ENCODE data around the gene CRELD2. TPM values are rescaled to one million over a fixed set of nuclear protein-coding genes. Genes with fewer than 3 reads are reported as not detected.

CRELD2 gene
- total RNA-seq, 2 experiments from 2014 or later: 32.6 to 34.8 TPM

- no peak overlapping the region for H3K4me3 Mint-ChIP-seq
These were observed 17.8 kb upstream of the CRELD2 start for GRCh38 chr22:49900441-49901230.

GRCh38 chr22:49901457-49901856 is 17.0 kb upstream of the CRELD2 start:
- no peak overlapping the region for H3K27ac Mint-ChIP-seq
- peaks cover 30% of the 10 kb centered on the region for H3K36me3 Mint-ChIP-seq
- peaks cover 3% of the 10 kb centered on the region for H3K9me3 Mint-ChIP-seq
- no peaks in the 10 kb centered on the region for H3K27me3 Mint-ChIP-seq
- DNase-seq: no peak
- no peak overlapping the region for H3K4me3 Mint-ChIP-seq
- H3K4me1 Mint-ChIP-seq: peaks cover 4% of the 10 kb centered on the region

More at GRCh38 chr22:49900441-49901230, 17.8 kb upstream of the CRELD2 start:
- peaks cover 4% of the 10 kb centered on the region for H3K4me1 Mint-ChIP-seq
- peaks cover 3% of the 10 kb centered on the region for H3K9me3 Mint-ChIP-seq
- DNase-seq: no peak
- H3K27me3 Mint-ChIP-seq: no peaks in the 10 kb centered on the region
- H3K36me3 Mint-ChIP-seq: peaks cover 30% of the 10 kb centered on the region
- no peak overlapping the region for H3K27ac Mint-ChIP-seq

DNA sequence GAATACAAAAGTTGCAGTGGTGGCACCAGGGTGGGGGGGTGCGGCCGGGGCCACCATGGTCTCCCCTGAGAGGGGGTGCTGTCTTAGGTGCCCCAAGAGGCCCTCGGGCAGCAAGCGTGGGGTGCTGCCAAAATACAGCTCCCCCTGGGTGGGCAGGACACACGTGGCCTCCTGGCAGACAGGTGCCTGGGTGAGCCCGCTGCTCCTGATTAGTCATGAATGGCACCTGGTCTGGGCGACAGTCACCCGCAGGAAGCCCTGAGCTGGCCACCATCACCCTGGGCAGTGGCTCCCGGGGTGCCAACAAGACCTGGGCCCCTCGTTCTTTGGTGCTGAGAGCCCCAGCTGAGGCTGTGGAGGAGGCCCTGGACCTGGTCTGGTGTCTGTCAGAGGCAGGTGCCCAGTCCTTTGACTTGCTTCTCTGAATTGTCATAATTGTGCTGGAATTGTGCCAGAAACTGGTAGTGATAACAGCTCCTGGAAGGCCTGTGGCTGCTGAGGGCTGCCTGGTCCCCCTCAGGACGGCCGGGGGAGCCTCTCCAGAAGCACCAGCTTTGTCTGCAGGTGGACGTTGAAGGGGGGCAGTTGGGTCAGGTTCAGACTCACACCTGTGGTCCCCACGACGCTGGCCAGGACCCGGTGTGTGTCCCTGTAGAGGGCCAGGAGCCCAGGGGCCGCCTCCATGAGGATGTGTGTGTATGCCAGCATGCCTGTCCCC is 15.0 kb upstream of the CRELD2 start:
- Mint-ChIP-seq H3K4me3 (no peak overlapping the region), H3K4me1 (peaks cover 6% of the 10 kb centered on the region), H3K27me3 (no peaks in the 10 kb centered on the region), H3K36me3 (peaks cover 34% of the 10 kb centered on the region), H3K27ac (no peak overlapping the region), H3K9me3 (peaks cover 3% of the 10 kb centered on the region)
- no peak for DNase-seq

DNA sequence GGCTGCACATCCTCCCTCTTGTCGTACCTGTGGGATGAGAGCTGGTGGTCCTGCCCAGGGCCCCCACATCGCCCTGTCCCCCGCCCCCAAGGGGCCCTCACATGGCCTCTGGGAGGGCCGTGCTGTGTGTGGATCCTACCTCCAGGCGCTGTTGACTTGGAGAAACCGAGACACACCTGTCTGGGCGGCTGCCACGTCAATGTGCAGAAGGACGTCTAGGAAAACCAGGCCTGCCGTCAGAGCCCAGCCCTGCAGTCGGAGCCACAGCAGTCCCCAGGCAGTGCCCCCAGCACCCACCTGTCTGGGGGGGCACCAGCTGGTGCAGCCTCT is 14.4 kb upstream of the CRELD2 start:
- Mint-ChIP-seq H3K9me3 (peaks cover 3% of the 10 kb centered on the region), H3K36me3 (peaks cover 36% of the 10 kb centered on the region), H3K4me1 (peaks cover 6% of the 10 kb centered on the region), H3K27me3 (no peaks in the 10 kb centered on the region), H3K27ac (no peak overlapping the region), H3K4me3 (no peak overlapping the region)
- DNase-seq: no peak

DNA sequence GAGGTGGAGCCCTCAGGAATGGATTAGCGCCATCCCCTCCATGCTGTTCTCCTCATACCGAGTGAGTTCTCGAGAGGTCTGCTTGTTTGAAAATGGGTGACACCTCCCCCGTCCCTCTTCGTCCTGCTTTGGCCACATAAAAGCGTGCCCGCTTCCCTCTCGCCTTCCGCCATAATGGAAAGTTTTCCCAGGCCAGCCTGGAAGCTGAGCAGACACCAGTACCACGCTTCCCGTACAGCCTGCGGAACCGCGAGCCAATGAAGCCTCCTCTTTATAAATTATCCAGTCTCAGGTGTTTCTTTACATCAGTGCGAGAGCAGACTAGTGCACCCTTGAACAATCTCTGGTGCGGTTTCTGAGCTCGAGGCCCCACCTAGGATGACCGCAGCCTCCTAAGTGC is 13.0 kb upstream of the CRELD2 start:
- Mint-ChIP-seq H3K4me3 (no peak overlapping the region), H3K36me3 (peaks cover 30% of the 10 kb centered on the region), H3K4me1 (peaks cover 2% of the 10 kb centered on the region), H3K9me3 (peaks cover 3% of the 10 kb centered on the region), H3K27ac (no peak overlapping the region), H3K27me3 (no peaks in the 10 kb centered on the region)
- DNase-seq: no peak

DNA sequence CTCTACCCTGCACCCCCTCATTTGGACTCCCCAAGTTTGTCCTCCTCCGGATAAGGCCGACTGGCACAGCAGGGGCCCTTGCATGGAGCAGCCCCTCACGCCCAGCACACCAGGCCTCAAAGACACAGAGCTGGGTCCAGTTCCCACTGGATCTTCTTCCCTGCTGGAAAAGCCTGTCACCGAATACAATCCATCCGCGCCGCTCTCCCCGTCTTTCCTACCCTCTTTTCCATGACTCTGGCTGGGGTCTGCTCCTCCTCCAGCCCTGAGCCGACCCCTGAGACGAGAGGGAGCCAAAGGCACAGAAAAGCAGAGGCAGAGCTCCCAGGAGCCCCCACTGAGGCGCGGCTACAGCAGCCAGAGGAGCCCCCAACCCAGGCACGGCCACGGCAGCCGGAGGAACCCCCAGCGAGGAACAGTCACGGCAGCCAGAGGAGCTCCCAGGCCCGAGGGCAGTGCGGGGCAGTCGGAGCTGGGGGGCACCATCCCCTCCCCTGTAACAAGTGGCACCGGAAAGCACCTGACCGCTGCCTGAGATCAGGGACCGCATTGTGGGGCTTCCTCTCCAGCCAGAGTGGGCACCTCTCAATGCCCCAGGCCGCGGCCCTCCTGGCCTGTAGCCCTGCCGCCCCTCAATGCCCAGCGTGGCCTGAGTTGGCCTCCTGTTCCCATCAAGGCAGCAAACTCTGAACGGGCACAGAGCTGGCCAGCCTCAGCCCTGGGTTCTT is 12.2 kb upstream of the CRELD2 start:
- no peak for DNase-seq
- no peak overlapping the region for H3K27ac Mint-ChIP-seq
- peaks cover 1% of the 10 kb centered on the region for H3K9me3 Mint-ChIP-seq
- H3K4me1 Mint-ChIP-seq: peaks cover 2% of the 10 kb centered on the region
- H3K36me3 Mint-ChIP-seq: peaks cover 24% of the 10 kb centered on the region
- no peak overlapping the region for H3K4me3 Mint-ChIP-seq
- no peaks in the 10 kb centered on the region for H3K27me3 Mint-ChIP-seq

- Mint-ChIP-seq H3K27ac (peak overlapping the region; percentile 57), H3K4me3 (no peak overlapping the region), H3K27me3 (no peaks in the 10 kb centered on the region), H3K36me3 (peaks cover 18% of the 10 kb centered on the region), H3K9me3 (no peaks in the 10 kb centered on the region), H3K4me1 (peaks cover 2% of the 10 kb centered on the region)
- DNase-seq: no peak
These were observed 11.6 kb upstream of the CRELD2 start for GRCh38 chr22:49906799-49907290.

GRCh38 chr22:49907807-49908206 is 10.6 kb upstream of the CRELD2 start:
- H3K9me3 Mint-ChIP-seq: no peaks in the 10 kb centered on the region
- DNase-seq: no peak
- H3K4me3 Mint-ChIP-seq: no peak overlapping the region
- H3K27ac Mint-ChIP-seq: no peak overlapping the region
- peaks cover 2% of the 10 kb centered on the region for H3K4me1 Mint-ChIP-seq
- H3K27me3 Mint-ChIP-seq: no peaks in the 10 kb centered on the region
- peaks cover 14% of the 10 kb centered on the region for H3K36me3 Mint-ChIP-seq

GRCh38 chr22:49909476-49910205 is 8.8 kb upstream of the CRELD2 start:
- Mint-ChIP-seq H3K27me3 (no peaks in the 10 kb centered on the region), H3K4me1 (peaks cover 2% of the 10 kb centered on the region), H3K9me3 (no peaks in the 10 kb centered on the region), H3K27ac (no peak overlapping the region), H3K36me3 (peaks cover 8% of the 10 kb centered on the region), H3K4me3 (no peak overlapping the region)
- DNase-seq: no peak

GRCh38 chr22:49910229-49911155 is 7.9 kb upstream of the CRELD2 start:
- DNase-seq: no peak
- H3K27me3 Mint-ChIP-seq: no peaks in the 10 kb centered on the region
- H3K27ac Mint-ChIP-seq: no peak overlapping the region
- H3K4me1 Mint-ChIP-seq: peaks cover 2% of the 10 kb centered on the region
- H3K36me3 Mint-ChIP-seq: peaks cover 8% of the 10 kb centered on the region
- no peak overlapping the region for H3K4me3 Mint-ChIP-seq
- H3K9me3 Mint-ChIP-seq: no peaks in the 10 kb centered on the region

- no peak for DNase-seq
These were observed 6.4 kb upstream of the CRELD2 start for GRCh38 chr22:49911881-49912625.

GRCh38 chr22:49913026-49913425 is 5.4 kb upstream of the CRELD2 start:
- Mint-ChIP-seq H3K9me3 (no peaks in the 10 kb centered on the region), H3K36me3 (peaks cover 5% of the 10 kb centered on the region), H3K27me3 (no peaks in the 10 kb centered on the region), H3K4me1 (peaks cover 11% of the 10 kb centered on the region), H3K4me3 (no peak overlapping the region), H3K27ac (no peak overlapping the region)
- DNase-seq: no peak

More at GRCh38 chr22:49911881-49912625, 6.4 kb upstream of the CRELD2 start:
- Mint-ChIP-seq H3K4me3 (no peak overlapping the region), H3K36me3 (peaks cover 6% of the 10 kb centered on the region), H3K4me1 (peaks cover 8% of the 10 kb centered on the region), H3K27ac (no peak overlapping the region), H3K9me3 (no peaks in the 10 kb centered on the region), H3K27me3 (no peaks in the 10 kb centered on the region)

DNA sequence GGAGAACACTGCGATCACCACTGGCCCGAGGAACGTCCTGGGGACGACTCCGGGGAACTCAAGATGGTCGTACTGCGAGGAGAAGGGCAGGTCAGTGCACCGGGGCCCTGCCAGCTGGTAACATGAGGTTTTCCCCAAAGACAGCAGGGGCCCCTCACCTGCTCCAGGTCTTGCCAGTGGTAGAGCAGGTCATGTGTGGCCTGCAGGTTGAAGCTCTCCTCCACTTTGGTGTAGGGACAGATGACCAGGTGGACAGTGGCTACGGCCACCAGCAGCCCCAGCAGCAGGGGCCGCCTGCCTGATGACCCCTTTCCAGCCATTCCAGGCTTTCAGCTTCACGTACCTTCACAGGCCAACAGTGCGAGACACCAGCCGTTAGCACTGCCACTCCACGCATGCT is 5.0 kb upstream of the CRELD2 start:
- H3K27me3 Mint-ChIP-seq: no peaks in the 10 kb centered on the region
- peaks cover 4% of the 10 kb centered on the region for H3K36me3 Mint-ChIP-seq
- no peak overlapping the region for H3K4me3 Mint-ChIP-seq
- no peaks in the 10 kb centered on the region for H3K9me3 Mint-ChIP-seq
- DNase-seq: no peak
- no peak overlapping the region for H3K27ac Mint-ChIP-seq
- peaks cover 11% of the 10 kb centered on the region for H3K4me1 Mint-ChIP-seq
